Peyer's patch (tissue), 4 donors: Measurements from ENCODE around the gene TUBB3. TPM values are rescaled to one million over a fixed set of nuclear protein-coding genes. Genes with fewer than 3 reads are reported as not detected.

ENCODE experiments used
- DNase-seq, 3 donors: peaks; one replicate each; pipeline ENCODE4 v3.0.0-alpha.2; 2017 to 2019
- H3K27ac ChIP-seq, 4 donors: fragments of 200-600 bp; sonication (generic); one replicate each; pipeline ENCODE4 v1.5.1; 2016 to 2019
- H3K27me3 ChIP-seq, 2 donors: fragments of 200-600 bp; sonication (generic); one replicate each; pipeline ENCODE4 v1.5.1; 2019
- H3K36me3 ChIP-seq, 3 donors: fragments of 200-600 bp; sonication (generic); one replicate each; pipeline ENCODE4 v1.5.1; 2016 to 2019
- H3K4me1 ChIP-seq, 4 donors: fragments of 200-600 bp; sonication (generic); one replicate each; pipeline ENCODE4 v1.5.1; 2016 to 2019
- H3K4me3 ChIP-seq, 4 donors: fragments of 200-600 bp; sonication (generic); 1 replicate in 3 of 4; 2 replicates in 1 of 4; pipeline ENCODE4 v1.5.1; 2016 to 2019; ENCODE audit warnings: mild to moderate bottlenecking in 1 of 4
- H3K9me3 ChIP-seq, 4 donors: fragments of 200-600 bp; sonication (generic); one replicate each; pipeline ENCODE4 v1.5.1; 2016 to 2019; ENCODE audit warnings: mild to moderate bottlenecking in 1 of 4
- POLR2A ChIP-seq, 2 donors: fragments of 450-650 bp; IDR thresholded peaks; one replicate each; pipeline ENCODE4 v1.5.1; 2017; ENCODE audit warnings: antibody characterized with exemption in 2 of 2, mild to moderate bottlenecking in 2 of 2, moderate library complexity in 2 of 2
- total RNA-seq, 4 donors: library from RNA; depleted of rRNA; stranded (reverse); fragments of >200 nt; gene quantifications; one replicate each; pipeline ENCODE4 v1.1.0, GENCODE V29; 2016
- TF ChIP-seq, protein P1 (sequence below), 6 experiments: fragments of 450-650 bp in 4 of 6; fragments of 200-600 bp in 2 of 6; sonication (generic) in 1 of 6; IDR thresholded peaks; one replicate each; pipeline ENCODE4 v1.5.1; 2017 to 2019; ENCODE audit warnings: antibody characterized with exemption in 6 of 6, mild to moderate bottlenecking in 3 of 6, moderate library complexity in 1 of 6

Gene TUBB3
- total RNA-seq, 4 donors from 2014 or later = 2.1 to 12.4 (median 4.6) TPM

DNA sequence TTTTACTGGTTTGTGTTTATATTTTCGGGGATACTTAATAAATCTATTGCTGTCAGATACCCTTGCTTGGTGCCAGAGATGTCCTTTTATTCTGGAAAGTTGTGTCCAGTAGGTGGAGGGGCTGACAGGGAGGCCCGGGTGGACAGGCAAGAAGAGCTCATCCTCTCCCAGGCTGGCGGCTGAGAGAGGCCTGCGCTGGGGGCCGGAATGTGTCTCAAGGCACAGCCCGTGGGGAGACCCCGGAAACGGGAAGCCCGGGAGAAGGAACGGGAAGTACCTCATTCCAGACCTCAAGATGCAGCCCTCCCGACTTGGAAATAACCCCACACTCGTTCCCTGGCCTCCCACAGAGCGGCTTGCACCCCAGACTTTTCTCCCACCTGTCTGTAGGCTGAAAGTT is 12.9 kb downstream of the TUBB3 start:
- no peak for DNase-seq
- Histone ChIP-seq H3K36me3 (no peaks in the 10 kb centered on the region), H3K4me1 (no peaks in the 10 kb centered on the region), H3K9me3 (no peaks in the 10 kb centered on the region), H3K4me3 (no peak overlapping the region), H3K27me3 (no peaks in the 10 kb centered on the region), H3K27ac (no peak overlapping the region)
- TF ChIP-seq POLR2A (IDR thresholded peaks at IDR 0.05) = no peak
- TF ChIP-seq, protein P1, sequence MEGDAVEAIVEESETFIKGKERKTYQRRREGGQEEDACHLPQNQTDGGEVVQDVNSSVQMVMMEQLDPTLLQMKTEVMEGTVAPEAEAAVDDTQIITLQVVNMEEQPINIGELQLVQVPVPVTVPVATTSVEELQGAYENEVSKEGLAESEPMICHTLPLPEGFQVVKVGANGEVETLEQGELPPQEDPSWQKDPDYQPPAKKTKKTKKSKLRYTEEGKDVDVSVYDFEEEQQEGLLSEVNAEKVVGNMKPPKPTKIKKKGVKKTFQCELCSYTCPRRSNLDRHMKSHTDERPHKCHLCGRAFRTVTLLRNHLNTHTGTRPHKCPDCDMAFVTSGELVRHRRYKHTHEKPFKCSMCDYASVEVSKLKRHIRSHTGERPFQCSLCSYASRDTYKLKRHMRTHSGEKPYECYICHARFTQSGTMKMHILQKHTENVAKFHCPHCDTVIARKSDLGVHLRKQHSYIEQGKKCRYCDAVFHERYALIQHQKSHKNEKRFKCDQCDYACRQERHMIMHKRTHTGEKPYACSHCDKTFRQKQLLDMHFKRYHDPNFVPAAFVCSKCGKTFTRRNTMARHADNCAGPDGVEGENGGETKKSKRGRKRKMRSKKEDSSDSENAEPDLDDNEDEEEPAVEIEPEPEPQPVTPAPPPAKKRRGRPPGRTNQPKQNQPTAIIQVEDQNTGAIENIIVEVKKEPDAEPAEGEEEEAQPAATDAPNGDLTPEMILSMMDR (IDR thresholded peaks at IDR 0.05) = no peak

DNA sequence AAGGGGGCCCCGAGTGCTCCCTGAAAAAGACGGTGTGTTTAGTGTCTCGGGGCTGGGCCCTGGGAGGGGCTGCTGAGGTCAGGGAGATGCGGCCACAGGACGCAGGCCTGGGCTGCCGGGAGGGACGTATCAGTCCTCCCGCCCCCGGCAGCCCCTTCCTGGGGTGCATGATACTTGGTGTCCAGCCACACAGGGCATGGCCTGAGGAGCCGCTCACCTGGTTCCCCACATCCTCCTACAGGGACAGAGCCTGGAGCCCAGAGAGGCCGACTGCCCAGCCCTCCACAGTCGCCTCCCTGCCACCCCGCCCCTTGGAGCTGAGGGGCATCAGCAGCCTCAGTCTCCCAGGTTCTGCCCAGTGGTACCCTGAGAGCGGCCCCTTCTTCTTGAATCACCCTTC is 13.4 kb downstream of the TUBB3 start:
- peak in 1 of 3 donors; percentile 26 for DNase-seq
- H3K36me3 ChIP-seq = no peaks in the 10 kb centered on the region
- no peaks in the 10 kb centered on the region for H3K27me3 ChIP-seq
- H3K4me3 ChIP-seq = no peak overlapping the region
- no peaks in the 10 kb centered on the region for H3K9me3 ChIP-seq
- no peaks in the 10 kb centered on the region for H3K4me1 ChIP-seq
- H3K27ac ChIP-seq = no peak overlapping the region
- TF ChIP-seq, protein P1 (IDR thresholded peaks at IDR 0.05) = no peak

DNA sequence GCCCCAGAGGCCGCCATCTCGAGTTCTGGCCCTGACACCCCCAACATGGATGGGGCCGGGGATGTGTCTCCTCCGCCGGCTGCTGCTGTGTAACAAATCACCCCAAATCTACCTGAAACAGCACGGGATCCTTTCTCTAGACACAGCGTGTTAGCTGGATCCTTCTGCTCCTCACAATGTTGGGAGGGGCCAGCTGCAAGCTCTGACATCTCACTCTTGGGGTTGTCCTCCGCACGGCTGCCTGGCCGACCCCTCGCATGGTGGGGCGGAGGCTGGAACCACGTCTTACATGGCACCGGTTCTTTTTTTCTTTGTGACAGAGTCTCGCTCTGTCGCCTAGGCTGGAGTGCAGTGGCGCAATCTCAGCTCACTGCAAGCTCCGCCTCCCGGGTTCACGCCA is 13.8 kb downstream of the TUBB3 start:
- no peak overlapping the region for H3K4me3 ChIP-seq
- no peaks in the 10 kb centered on the region for H3K36me3 ChIP-seq
- no peaks in the 10 kb centered on the region for H3K9me3 ChIP-seq

DNA sequence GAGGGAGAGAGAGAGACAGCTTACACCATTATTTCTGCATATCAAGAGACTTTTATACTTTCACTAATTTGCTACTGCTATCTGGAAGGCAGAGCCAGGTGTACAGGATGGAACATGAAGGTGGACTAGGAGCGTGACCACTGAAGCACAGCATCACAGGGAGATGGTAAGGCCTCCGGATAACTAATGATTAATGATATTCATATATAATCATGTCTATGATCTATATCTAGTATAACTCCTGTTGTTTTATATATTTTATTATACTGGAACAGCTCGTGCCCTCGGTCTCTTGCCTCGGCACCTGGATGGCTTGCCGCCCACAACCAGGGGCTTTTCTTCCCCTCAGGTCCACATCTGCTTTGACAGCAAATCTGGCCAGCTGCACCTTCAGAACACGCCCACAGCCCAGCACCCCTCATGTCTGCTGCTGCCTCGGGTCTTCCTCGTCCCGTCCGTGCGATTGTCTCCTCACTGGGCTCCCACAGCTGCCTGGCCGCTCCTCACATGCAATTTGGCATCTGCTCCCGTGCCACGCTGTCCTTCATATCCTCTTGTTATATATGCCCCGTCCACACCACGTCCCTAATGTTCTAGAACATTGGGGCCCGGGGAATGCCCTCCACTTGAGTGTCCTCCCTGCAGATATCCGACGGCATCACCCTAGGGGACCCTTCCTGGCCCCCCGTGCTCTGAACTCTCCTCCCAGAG is 15.2 kb downstream of the TUBB3 start:
- Histone ChIP-seq H3K27ac (no peak overlapping the region), H3K36me3 (no peaks in the 10 kb centered on the region), H3K4me1 (no peaks in the 10 kb centered on the region), H3K27me3 (no peaks in the 10 kb centered on the region), H3K4me3 (no peak overlapping the region), H3K9me3 (no peaks in the 10 kb centered on the region)
- peak in 1 of 3 donors; percentile 40 for DNase-seq
- no peak for TF ChIP-seq POLR2A (IDR thresholded peaks at IDR 0.05)
- TF ChIP-seq, protein P1 (IDR thresholded peaks at IDR 0.05) = no peak

More for the DNA sequence above, 13.8 kb downstream of the TUBB3 start:
- no peak for TF ChIP-seq POLR2A (IDR thresholded peaks at IDR 0.05)
- TF ChIP-seq, protein P1 (IDR thresholded peaks at IDR 0.05) = no peak
- no peak overlapping the region for H3K27ac ChIP-seq
- H3K27me3 ChIP-seq = no peaks in the 10 kb centered on the region
- H3K4me1 ChIP-seq = no peaks in the 10 kb centered on the region
- peak in 1 of 3 donors; percentile 20 for DNase-seq

DNA sequence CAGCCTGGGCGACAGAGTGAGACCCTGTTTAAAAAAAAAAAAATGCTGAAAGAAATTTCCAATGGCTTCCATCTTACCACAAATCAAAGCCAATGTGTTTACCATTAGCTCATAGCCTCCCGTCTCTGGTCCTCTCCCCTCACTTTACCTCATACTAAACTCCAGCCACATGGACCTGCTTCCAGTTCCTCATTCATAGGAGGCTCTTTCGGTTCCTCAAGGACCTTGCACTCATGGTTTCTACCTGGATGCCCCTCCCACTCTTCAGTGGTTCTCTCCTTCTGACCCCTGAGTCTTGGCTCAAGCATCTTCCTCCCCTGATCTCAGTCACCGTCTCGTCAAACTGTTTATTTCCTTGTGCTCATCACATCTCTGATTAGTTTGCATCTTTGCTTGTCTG is 21.6 kb downstream of the TUBB3 start:
- Histone ChIP-seq H3K9me3 (peaks cover 0 to 7% (median 0%) of the 10 kb centered on the region in 4 donors), H3K4me3 (no peak overlapping the region), H3K36me3 (no peaks in the 10 kb centered on the region), H3K27ac (no peak overlapping the region), H3K4me1 (peaks cover 0 to 16% (median 8%) of the 10 kb centered on the region in 4 donors), H3K27me3 (no peaks in the 10 kb centered on the region)
- no peak for TF ChIP-seq POLR2A (IDR thresholded peaks at IDR 0.05)
- TF ChIP-seq, protein P1 (IDR thresholded peaks at IDR 0.05) = no peak
- DNase-seq = no peak
